ENCODE results near the gene CAMTA1. TPM values are rescaled to one million over a fixed set of nuclear protein-coding genes. Genes with fewer than 3 reads are reported as not detected.

The CAMTA1 gene
- total and polyA plus RNA-seq, 2 experiments from 2014 or later = 89.0 to 145 TPM

DNA sequence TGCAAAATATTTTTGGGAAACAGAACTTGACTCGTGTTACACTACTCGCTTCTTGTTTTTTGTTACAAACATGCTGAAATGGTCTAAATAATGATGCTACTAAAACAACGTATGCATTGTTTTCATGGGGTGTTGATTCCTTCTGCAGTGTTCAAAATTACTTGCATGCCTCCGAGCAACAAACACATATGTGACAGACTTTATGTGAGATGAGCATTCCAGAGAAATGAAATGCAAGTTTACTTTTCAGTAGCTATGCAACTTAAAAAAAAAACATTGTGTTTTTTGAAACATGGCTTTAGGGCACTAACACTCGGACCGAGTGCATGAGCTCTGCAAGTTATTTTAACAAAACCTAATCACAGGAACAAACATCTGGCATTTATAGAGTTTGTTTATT is 84.8 kb downstream of the CAMTA1 start:
- DNase-seq (ENCODE audit: low spot score) = no peak
- peaks cover 23% of the 10 kb centered on the region for H3K4me1 ChIP-seq (ENCODE audit: insufficient read depth)
- no peak overlapping the region for H3K27ac ChIP-seq
- no peaks in the 10 kb centered on the region for H3K27me3 ChIP-seq
- TF ChIP-seq EZH2 (IDR thresholded peaks at IDR 0.05; ENCODE audit: borderline replicate concordance) (no peak), EZH2phosphoT487 (IDR thresholded peaks at IDR 0.05; ENCODE audit: low read depth, severe bottlenecking, unreplicated experiment) (no peak)
- TF ChIP-seq, protein P1, sequence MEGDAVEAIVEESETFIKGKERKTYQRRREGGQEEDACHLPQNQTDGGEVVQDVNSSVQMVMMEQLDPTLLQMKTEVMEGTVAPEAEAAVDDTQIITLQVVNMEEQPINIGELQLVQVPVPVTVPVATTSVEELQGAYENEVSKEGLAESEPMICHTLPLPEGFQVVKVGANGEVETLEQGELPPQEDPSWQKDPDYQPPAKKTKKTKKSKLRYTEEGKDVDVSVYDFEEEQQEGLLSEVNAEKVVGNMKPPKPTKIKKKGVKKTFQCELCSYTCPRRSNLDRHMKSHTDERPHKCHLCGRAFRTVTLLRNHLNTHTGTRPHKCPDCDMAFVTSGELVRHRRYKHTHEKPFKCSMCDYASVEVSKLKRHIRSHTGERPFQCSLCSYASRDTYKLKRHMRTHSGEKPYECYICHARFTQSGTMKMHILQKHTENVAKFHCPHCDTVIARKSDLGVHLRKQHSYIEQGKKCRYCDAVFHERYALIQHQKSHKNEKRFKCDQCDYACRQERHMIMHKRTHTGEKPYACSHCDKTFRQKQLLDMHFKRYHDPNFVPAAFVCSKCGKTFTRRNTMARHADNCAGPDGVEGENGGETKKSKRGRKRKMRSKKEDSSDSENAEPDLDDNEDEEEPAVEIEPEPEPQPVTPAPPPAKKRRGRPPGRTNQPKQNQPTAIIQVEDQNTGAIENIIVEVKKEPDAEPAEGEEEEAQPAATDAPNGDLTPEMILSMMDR (IDR thresholded peaks at IDR 0.05; ENCODE audit: poor library complexity) = no peak
- 52% methylated on average over 6 of the region's 6 CpGs for WGBS (ENCODE audit: low lambda C conversion rate, missing lambda C conversion rate)
- H3K36me3 ChIP-seq (replicated peaks; ENCODE audit: insufficient read depth, low read depth) = no peaks in the 10 kb centered on the region
- H4K20me1 ChIP-seq (ENCODE audit: insufficient read depth, poor library complexity, severe bottlenecking) = no peaks in the 10 kb centered on the region
- no peaks in the 10 kb centered on the region for H3K9me3 ChIP-seq (ENCODE audit: low read depth)
- no peak overlapping the region for H3K4me3 ChIP-seq
- peaks cover 33% of the 10 kb centered on the region for H3K79me2 ChIP-seq
- H2AFZ ChIP-seq = no peak overlapping the region
- H3K4me2 ChIP-seq = peak overlapping the region; percentile 51
- H3K9me2 ChIP-seq (replicated peaks; ENCODE audit: insufficient read depth) = no peaks in the 10 kb centered on the region

- no peaks in the 10 kb centered on the region for H3K36me3 ChIP-seq (replicated peaks; ENCODE audit: insufficient read depth, low read depth)
- TF ChIP-seq, protein P1 (IDR thresholded peaks at IDR 0.05; ENCODE audit: poor library complexity) = no peak
- TF ChIP-seq EZH2phosphoT487 (IDR thresholded peaks at IDR 0.05; ENCODE audit: low read depth, severe bottlenecking, unreplicated experiment) = no peak
- no peak for TF ChIP-seq EZH2 (IDR thresholded peaks at IDR 0.05; ENCODE audit: borderline replicate concordance)
Measured at GRCh38 chr1:6870571-6870970, 85.3 kb downstream of the CAMTA1 start.

GRCh38 chr1:6871300-6871972 is 86.2 kb downstream of the CAMTA1 start:
- Histone ChIP-seq H3K9me2 (replicated peaks; ENCODE audit: insufficient read depth) (no peaks in the 10 kb centered on the region), H4K20me1 (ENCODE audit: insufficient read depth, poor library complexity, severe bottlenecking) (no peaks in the 10 kb centered on the region), H3K9me3 (ENCODE audit: low read depth) (no peaks in the 10 kb centered on the region), H3K4me2 (no peak overlapping the region), H3K36me3 (replicated peaks; ENCODE audit: insufficient read depth, low read depth) (no peaks in the 10 kb centered on the region), H2AFZ (no peak overlapping the region), H3K4me1 (ENCODE audit: insufficient read depth) (peaks cover 23% of the 10 kb centered on the region), H3K79me2 (peaks cover 30% of the 10 kb centered on the region), H3K27ac (no peak overlapping the region), H3K27me3 (no peaks in the 10 kb centered on the region), H3K4me3 (no peak overlapping the region)
- TF ChIP-seq EZH2phosphoT487 (IDR thresholded peaks at IDR 0.05; ENCODE audit: low read depth, severe bottlenecking, unreplicated experiment) = no peak
- TF ChIP-seq, protein P1 (IDR thresholded peaks at IDR 0.05; ENCODE audit: poor library complexity) = no peak
- no peak for TF ChIP-seq EZH2 (IDR thresholded peaks at IDR 0.05; ENCODE audit: borderline replicate concordance)
- DNase-seq (ENCODE audit: low spot score) = no peak
- 82% methylated on average over 3 of the region's 3 CpGs for WGBS (ENCODE audit: low lambda C conversion rate, missing lambda C conversion rate)

More at GRCh38 chr1:6870571-6870970, 85.3 kb downstream of the CAMTA1 start:
- H3K79me2 ChIP-seq = peaks cover 31% of the 10 kb centered on the region
- no peak overlapping the region for H3K4me3 ChIP-seq
- no peaks in the 10 kb centered on the region for H4K20me1 ChIP-seq (ENCODE audit: insufficient read depth, poor library complexity, severe bottlenecking)
- H3K27ac ChIP-seq = no peak overlapping the region
- H3K4me2 ChIP-seq = peak overlapping the region; percentile 51
- DNase-seq (ENCODE audit: low spot score) = no peak
- H3K27me3 ChIP-seq = no peaks in the 10 kb centered on the region
- no peak overlapping the region for H2AFZ ChIP-seq
- peaks cover 23% of the 10 kb centered on the region for H3K4me1 ChIP-seq (ENCODE audit: insufficient read depth)
- no peaks in the 10 kb centered on the region for H3K9me2 ChIP-seq (replicated peaks; ENCODE audit: insufficient read depth)
- no peaks in the 10 kb centered on the region for H3K9me3 ChIP-seq (ENCODE audit: low read depth)

All from hepatocyte (in vitro differentiated cells).